LoVo (cell line): Measurements from ENCODE around the gene CAPNS1.
A peak's percentile ranks its signal among the peaks of the same experiment; 100 is the strongest.
"Not testable (repeated sequence)": the region's sequence is repeated elsewhere in the genome, so short reads cannot be mapped to it uniquely, and the experiment has no call there.

Experiments used
- DNase-seq: peaks from one replicate; pipeline ENCODE4 v3.0.0-alpha.2; 2016; ENCODE audit warnings: low spot score

The CAPNS1 gene

DNA sequence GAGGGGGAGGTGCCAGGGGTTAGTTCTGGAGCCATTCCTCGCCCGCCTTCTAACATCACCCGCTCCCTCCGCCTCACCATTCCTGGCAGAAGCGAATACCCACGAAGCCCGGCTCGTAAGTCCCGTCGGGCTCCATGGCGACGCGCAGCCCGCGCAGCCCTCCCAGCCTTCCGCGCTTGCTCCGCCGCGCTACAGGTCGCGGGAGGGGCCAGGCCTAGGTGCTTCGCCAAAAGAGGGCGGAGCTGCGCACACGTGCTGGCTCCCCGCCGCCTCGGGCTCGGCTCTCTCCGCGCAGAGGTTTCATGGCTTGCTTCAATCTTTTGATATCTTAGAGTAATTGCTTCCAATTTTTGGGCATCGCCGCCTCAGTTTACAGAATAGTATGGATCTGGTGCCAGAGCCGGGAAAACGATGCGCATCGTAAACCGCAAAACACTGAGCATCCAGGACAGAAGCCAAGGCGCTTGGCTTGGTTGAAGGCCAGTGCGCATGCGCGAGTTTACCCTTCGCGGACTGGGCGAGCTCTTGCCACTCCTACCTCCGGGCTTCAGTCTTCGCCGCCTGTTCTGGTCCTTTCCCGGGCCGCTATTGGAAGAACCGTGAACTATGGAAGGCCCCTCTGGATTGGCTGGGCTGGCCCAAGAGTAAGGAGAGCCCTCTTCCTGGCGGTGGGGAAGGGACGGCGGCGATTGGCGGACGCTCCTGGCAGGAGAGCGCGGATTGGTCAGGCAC is 25.0 kb upstream of the CAPNS1 start, which contains the start of gene POLR2I:
Gene POLR2I, minus strand, starts transcription at position 155 of the 732 bp plus-strand sequence. Its CDS starts 19 bp downstream, at position 136.
- peak; percentile 99 for DNase-seq

DNA sequence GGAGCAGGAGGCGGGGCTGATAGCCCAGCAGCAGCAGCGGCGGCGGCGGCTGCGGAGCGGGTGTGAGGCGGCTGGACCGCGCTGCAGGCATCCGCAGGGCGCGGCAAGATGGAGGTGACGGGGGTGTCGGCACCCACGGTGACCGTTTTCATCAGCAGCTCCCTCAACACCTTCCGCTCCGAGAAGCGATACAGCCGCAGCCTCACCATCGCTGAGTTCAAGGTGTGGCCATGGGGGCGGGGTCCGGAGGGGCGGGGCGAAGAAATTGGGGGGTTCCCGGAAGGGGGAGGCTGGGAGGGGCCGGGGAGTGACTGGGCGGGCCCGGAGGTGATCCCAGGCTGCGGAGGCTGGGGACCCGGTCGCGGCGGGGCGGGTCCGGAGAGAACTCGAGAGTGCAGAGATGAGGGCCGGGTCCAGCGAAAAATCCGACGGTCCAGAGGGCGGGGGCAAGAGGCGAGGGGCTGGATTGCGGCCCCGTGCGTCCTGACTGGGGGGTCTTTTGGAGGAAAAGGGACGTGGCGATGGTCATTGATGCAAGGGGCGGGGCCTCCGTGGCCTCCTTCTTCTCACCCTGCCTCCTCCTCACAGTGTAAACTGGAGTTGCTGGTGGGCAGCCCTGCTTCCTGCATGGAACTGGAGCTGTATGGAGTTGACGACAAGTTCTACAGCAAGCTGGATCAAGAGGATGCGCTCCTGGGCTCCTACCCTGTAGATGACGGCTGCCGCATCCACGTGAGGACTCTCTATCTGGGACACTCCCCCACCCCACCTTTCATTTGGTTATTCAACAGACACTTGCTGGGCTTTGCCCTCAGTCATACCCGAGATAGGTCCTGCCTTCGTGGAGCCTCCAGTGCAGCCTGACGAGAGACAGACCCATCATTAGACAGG is 24.2 kb upstream of the CAPNS1 start, which contains the start of gene TBCB:
Gene TBCB, plus strand, starts transcription at position 16 of the 891 bp plus-strand sequence. Its CDS starts 93 bp downstream, at position 109.
- DNase-seq, result no peak

DNA sequence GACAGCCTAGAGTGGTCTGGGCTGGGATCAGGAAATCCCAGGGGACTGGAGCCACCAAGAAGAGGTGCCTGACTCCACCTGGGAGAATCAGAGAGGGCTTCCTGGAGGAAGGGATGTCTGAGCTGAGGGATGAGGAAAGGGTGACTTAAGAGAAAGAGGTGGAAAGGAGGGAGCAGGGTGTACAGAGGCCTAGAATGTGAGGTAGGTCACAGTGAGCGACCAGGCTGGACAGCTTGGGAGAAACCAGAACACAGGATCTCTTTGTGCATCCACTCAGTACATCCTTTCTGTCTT is 23.6 kb upstream of the CAPNS1 start:
- DNase-seq, result no peak

DNA sequence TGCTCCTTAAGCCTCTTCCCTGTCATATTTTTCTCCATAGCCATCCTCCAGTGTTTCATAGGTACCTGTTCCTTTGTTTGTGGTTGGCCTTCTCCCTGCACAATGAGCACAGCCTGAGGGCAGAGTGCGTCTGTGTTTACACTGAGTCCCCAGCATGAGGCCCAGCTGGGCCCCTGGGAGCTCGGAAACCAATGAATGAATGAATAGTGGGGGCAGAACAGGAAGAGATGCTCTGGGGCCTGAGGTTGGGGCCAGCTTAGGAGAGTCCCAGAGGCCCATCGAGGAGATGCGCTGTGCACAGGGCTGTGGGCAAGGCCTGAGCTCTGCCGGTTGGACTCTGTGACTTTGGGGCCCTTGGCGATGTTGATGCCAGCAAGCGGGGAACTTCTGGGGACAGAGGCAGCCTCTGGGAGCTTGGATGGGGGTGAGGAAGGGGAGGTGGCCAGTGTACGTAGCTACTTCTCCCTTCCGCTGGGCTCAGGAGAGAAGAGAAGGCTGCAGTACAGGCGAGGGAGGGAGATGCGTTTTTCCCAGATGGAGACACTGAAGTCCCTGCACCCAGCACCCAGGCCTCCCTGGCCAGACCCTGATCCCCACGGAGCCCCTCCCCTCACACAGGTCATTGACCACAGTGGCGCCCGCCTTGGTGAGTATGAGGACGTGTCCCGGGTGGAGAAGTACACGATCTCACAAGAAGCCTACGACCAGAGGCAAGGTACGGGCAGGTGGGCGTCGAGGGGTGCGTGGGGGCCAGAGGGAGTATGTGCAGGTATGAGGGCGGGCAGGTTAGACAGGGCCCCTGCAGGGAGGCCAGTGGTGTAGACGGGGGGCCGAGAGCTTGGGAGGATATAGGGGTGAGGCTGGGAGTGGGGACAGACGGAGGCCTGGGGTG is 19.5 kb upstream of the CAPNS1 start:
- DNase-seq, result no peak

DNA sequence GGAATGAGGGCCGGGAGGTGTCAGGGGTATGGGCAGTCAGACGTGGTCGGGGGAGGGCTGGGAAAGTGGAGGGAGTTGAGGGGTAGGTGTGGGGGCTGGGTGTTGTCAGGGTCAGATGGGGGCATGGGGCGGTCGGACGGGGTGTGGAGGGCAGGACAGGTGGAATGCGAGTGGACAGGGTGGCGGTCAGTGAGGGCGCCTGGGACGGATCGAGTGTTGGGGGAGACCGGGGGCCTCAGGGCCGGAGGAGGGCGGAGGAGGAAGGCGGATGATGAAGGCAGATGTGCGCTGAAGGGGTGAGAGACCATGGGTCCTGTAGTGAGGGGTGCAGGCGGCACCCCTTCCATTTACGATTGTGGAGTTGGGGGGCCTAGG is 18.9 kb upstream of the CAPNS1 start:
- no peak for DNase-seq

DNA sequence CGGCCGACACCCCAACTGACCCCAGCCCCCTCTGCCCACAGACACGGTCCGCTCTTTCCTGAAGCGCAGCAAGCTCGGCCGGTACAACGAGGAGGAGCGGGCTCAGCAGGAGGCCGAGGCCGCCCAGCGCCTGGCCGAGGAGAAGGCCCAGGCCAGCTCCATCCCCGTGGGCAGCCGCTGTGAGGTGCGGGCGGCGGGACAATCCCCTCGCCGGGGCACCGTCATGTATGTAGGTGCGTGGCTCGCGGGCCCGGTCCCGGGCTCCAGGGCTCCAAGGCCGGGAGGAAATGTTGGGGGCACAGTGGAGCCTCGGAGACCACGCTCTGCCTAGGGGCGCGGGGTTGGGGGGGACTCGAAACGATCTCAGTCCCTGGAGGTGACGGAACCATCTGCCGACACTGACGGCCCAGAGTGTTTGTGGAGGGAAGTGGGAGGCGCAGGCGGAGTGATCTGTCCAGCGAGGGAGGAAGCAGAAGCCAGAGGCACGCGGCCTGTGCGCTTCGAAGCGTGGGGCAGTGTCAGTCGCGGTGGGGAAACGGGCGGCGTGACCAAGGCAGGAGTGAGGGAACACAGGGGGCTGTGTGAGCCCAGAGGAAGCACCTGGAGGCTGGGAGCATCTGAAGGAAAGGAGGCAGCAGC is 18.3 kb upstream of the CAPNS1 start:
- DNase-seq, result no peak

DNA sequence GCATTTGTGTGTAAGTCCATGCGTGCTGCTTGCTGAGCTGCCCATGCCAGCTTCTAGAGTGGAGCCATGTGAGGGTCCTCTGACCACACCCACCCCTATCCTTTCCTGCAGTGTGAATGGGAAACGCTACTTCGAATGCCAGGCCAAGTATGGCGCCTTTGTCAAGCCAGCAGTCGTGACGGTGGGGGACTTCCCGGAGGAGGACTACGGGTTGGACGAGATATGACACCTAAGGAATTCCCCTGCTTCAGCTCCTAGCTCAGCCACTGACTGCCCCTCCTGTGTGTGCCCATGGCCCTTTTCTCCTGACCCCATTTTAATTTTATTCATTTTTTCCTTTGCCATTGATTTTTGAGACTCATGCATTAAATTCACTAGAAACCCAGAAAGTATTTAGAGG is 14.3 kb upstream of the CAPNS1 start:
- no peak for DNase-seq

DNA sequence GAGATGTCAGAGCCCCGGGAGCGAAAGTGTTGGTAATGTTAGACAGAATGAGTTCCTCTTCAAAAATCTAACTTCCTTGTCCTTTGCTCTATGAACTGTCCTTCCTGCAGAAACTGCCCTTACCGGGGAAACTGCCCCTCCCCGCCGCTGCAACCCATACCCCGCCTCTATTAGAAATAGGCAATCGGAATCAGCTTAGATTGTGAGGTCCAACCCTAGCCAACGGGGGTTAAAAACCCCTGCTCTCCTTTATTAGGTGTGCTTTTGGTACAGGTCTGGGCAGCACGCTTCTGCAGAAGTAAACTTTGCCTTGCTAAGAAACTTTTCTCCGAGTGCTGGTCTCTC is 11.5 kb upstream of the CAPNS1 start:
- DNase-seq, result no peak

DNA sequence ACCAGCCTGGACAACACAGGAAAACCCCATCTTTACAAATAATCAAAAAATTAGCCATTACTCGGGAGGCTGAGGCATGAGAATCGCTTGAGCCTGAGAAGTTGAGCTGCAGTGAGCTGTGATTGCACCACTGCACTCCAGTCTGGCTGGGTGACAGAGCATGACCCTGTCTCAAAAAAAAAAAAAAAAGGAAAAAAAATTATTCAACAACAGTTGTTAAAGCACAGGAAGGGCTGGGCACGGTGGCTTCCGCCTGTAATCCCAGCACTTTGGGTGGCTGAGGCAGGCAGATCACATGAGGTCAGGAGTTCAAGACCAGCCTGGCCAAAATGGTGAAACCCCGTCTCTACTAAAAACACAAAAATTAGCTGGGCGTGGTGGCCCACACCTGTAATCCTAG is 8.6 kb upstream of the CAPNS1 start:
- DNase-seq, result not testable (repeated sequence)

DNA sequence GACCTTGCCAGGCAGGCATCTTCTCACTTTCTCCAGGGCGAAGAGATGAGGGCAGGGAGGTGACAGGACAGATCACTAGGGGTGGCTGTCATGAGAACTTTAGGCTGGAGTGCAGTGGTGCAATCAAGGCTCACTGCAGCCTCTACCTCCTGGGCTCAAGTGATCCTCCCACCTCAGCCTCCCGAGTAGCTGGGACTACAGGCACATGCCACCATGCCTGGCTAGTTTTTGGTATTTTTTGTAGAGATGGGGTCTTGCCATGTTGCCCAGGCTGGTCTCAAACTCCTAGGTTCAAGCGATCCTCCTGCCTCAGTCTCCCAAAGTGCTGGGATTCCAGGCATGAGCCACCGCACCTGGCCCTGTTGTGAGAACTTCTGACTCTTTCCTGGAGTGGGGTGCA is 5.0 kb upstream of the CAPNS1 start:
- DNase-seq, result not testable (repeated sequence)

DNA sequence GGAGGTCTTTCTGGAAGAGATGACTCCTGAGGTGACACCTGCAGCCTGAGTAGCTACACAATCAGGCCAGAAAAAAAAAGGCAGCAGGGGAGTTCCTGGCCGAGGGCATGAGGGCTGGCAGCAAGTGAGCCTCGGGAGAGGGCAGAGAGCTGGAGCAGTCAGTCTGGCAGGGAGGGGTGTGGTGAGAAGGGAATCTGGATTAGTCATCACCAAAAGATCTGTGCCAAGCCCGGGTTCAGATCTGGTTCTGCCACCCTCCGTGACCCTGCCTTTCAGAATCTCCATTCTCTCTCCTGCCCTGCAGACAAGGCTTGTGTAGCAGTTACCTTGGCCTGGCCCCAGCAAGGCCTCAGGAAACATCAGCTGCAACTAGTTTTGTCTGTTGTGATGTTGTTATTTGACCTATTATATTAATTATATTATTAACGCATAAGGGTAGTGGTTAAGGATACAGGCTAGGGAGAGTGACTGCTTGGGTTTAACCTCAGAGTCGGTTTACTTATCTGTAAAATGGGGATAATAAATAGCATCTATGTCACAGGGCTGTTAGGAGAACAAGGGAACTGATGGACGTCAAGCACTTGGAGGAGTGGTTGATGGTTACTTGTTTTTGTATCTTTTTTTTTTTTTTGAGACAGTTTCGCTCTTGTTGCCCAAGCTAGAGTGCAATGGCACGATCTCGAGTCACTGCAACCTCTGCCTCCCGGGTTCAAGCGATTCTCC is 2.7 kb upstream of the CAPNS1 start:
- peak; percentile 89 for DNase-seq

DNA sequence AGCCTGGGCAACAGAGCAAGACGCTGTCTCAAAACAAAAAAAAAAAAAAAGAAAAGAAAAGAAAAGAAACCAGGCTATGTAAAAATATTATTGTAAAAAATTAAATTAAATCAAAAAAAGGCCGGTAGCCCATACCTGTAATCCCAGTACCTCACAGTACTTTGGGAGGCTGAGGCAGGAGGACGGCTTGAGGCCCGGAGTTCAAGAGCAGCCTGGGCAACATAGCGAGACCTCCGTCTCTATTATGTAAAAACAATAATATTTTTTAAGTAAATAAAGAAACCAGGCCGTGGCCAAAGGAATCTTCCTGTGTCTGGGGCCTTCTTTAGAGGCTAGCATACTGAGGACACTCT is 770 bp upstream of the CAPNS1 start:
- DNase-seq, result no peak

DNA sequence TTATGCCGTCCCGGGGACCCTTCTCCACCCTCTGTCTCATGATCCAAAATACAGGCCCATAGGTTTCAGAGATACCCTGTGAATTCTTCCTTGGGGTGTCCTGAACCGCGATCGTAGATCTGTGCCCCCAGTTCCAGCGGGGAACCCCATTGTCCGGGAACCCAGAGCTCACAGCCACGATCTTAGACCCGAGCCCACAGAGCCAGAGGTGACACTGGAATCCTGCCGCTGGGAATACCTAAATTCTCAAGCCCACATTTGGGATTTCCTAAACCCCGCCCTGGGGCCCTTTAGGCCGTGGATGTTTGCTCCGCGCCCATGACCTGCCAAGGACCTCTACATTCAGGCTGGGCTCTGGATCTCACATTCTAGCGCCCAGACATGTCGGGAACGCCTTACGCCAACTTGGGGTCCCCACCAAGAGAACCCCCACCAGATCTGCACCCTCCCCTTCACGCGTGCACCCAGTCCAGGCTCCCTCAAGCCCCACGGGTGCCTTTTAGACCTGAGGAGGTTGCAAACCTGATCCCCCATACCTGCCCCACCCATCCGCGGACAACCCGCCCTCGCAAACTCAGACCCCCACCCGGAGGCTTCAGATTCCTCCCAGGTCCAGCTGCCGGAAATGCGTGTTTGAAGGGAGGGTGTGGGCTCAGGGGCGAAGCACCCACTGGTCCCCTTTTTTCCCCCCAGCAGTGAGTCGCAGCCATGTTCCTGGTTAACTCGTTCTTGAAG is 605 bp downstream of the CAPNS1 start:
- peak; percentile 36 for DNase-seq

DNA sequence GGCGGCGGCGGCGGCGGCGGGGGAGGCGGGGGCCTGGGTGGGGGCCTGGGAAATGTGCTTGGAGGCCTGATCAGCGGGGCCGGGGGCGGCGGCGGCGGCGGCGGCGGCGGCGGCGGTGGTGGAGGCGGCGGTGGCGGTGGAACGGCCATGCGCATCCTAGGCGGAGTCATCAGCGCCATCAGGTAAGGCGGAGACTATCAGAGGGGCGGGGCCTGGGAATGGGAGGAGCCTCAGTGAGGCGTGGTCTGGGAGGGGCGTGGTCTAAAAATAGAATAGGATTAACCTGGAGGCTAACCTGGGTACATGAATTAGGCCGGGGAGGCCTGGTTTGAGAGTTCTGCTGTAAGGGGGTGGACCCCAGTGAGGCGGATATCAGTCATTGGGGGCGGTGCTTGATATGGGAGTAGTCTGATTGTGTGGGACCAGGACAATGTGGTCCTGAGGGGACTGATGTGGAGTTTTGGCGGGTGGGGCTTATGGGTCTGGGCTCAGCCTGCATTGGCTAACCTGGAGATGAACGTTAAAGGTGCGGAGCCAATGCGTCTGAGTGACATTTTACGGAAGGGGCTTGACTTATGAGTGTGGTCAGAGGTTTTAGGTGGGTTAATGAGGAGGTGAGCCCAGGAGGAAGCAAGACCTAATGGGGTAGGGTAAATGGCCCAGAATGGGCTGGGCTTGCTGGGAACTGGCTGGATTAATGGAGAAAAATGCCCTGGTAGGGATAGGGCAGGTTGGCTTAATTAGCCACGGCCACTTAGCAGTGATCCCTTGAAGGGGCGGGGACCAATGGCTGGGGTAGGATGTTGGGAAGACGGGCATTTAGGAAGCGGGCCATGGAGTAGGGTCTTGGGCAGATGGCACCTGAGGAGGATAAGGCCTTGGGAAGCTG is 1.4 kb downstream of the CAPNS1 start:
- peak; percentile 89 for DNase-seq

DNA sequence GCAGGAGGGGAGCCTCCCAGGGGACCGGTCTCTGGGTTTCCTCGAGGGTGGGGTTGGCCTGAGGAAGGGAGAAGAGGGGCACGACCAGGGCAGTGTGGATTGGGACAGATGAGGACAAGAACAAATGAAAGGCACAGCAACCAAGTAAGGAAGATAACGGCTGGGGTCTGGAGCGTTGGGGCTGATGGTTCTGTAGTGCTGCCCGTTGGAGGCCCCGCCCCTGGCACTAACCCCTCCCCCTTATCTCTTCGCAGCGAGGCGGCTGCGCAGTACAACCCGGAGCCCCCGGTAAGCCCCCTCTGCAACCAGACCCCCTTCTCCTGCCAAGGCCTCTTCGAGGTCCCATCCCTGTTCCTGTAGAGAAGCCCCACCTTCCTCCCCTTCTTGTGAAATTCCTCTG is 2.2 kb downstream of the CAPNS1 start:
- DNase-seq, result no peak

DNA sequence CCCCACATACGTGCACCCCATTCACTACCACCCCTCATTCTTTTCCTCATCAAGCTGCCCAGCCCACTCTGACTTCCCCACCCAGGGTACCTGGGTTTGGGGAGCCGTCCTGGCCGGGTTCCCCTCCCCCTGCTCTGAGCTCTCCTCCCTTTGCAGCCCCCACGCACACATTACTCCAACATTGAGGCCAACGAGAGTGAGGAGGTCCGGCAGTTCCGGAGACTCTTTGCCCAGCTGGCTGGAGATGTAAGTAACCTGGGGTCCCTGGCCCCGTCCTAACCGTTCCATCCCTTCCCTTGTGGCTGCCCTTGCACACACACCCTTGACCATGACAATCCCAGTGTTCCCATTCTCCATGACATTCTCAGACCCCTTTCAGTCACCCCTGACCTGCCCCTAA is 2.6 kb downstream of the CAPNS1 start:
- DNase-seq, result no peak

DNA sequence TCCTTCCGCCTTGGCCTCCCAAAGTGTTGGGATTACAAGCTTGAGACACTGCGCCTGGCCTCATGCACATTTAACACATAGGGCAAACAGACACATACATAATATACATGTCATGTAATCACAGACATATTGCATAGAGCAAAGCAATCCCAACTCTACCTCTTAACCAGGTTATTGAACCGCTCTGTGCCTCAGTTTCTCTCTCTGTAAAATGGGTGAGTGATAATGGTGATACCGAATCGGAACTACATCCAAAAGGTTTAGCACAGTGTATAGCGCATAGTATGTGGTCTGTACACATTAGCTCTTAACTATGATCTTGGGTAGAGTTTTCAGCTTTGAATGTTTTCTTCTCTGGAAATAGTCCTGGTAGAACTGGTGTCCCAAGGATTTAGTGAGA is 4.8 kb downstream of the CAPNS1 start:
- DNase-seq, result no peak

DNA sequence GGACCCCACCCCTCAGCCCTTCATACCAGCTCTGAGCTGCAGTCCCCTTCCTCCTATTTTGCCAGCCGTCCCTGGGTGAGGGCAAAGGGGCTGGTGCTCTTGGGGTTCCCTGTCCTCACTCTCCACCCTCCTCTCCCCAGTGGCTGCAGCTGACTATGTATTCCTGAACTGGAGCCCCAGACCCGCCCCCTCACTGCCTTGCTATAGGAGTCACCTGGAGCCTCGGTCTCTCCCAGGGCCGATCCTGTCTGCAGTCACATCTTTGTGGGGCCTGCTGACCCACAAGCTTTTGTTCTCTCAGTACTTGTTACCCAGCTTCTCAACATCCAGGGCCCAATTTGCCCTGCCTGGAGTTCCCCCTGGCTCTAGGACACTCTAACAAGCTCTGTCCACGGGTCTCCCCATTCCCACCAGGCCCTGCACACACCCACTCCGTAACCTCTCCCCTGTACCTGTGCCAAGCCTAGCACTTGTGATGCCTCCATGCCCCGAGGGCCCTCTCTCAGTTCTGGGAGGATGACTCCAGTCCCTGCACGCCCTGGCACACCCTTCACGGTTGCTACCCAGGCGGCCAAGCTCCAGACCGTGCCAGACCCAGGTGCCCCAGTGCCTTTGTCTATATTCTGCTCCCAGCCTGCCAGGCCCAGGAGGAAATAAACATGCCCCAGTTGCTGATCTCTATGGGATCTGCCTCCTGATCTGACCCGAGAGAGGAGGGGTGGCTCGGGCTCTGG is 10.0 kb downstream of the CAPNS1 start:
- DNase-seq, result no peak

DNA sequence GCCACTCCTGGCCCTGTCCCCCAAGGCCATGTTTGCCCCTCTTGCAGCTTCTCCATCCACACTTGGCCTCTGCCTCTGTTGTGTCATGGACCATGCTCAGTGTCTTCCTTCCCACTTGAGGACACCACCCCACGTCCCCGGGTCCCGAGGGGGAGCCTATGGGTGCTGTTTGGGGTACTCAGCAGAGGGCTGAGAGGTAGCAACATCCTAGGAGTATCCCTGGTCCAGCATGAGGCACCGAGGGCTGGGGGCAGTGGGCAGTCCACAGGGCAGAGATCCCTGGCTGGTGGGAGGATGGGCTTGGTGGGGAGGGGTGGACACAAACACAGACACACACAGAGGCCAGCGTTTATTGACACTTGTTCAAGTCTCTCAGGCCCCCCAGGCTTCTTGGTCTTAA is 10.7 kb downstream of the CAPNS1 start:
- DNase-seq, result no peak
